ENCODE measurements around the gene SSMEM1.

DNA sequence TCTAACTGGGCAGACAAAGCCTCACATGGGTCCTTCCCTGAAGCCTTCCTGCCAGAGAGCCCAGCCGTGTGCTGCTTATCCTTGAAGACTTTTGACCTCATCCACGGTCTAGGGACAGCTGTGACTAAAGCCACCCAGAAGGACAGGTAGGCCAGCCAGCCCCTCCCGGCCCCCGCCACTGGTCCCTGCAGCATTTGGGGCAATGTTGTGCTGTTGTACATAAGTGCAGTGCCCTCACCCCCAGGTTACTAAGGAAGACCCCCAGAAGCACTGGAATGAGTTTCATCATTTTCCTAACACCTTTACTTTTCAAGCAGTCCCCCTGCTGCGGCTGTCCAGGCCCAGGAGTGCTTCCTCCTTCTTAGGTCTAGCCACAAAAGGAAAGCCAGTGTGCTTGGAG is 45.5 kb upstream of the SSMEM1 start:
- TF ChIP-seq, protein P1, sequence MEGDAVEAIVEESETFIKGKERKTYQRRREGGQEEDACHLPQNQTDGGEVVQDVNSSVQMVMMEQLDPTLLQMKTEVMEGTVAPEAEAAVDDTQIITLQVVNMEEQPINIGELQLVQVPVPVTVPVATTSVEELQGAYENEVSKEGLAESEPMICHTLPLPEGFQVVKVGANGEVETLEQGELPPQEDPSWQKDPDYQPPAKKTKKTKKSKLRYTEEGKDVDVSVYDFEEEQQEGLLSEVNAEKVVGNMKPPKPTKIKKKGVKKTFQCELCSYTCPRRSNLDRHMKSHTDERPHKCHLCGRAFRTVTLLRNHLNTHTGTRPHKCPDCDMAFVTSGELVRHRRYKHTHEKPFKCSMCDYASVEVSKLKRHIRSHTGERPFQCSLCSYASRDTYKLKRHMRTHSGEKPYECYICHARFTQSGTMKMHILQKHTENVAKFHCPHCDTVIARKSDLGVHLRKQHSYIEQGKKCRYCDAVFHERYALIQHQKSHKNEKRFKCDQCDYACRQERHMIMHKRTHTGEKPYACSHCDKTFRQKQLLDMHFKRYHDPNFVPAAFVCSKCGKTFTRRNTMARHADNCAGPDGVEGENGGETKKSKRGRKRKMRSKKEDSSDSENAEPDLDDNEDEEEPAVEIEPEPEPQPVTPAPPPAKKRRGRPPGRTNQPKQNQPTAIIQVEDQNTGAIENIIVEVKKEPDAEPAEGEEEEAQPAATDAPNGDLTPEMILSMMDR (conservative IDR thresholded peaks at IDR 0.05; ENCODE audit: low read length): no peak
- TF ChIP-seq EZH2phosphoT487 (IDR thresholded peaks at IDR 0.05; ENCODE audit: borderline replicate concordance): no peak
